HEK293 (cell line): Measurements from ENCODE around the gene THAP12.

Experiments
- CTCF ChIA-PET: fragments of 350-600 bp; formaldehyde crosslinking; extraction: SDS; loops from one replicate; lab custom pipeline; 2021; ENCODE audit warnings: antibody characterized with exemption; lab: Yijun Ruan, JAX
- POLR2A ChIA-PET: fragments of 300-600 bp; formaldehyde crosslinking; extraction: SDS; loops from one replicate; lab custom pipeline; 2020; ENCODE audit warnings: antibody characterized with exemption, inconsistent platforms; lab: Yijun Ruan, JAX
- H3K27ac ChIP-seq: fragments of 200-500 bp; sonication (Bioruptor generic); 2 replicates; pipeline ENCODE4 v1.5.1; 2014; ENCODE audit warnings: low read depth, low read length, control low read depth, inconsistent platforms; ENCODE audit errors: extremely low read depth
- H3K36me3 ChIP-seq, 2 experiments: fragments of 200-500 bp in 1 of 2; sonication (Bioruptor generic) in 1 of 2; 1 replicate in 1 of 2; 2 replicates in 1 of 2; pipeline ENCODE4 v1.5.1; 2014 to 2017; ENCODE audit warnings: inconsistent platforms in 2 of 2, low read length in 2 of 2; ENCODE audit not compliant: control insufficient read depth in 2 of 2, insufficient read depth in 1 of 2
- H3K4me1 ChIP-seq: fragments of 200-500 bp; sonication (Bioruptor generic); 2 replicates; pipeline ENCODE4 v1.5.1; 2014; ENCODE audit warnings: mild to moderate bottlenecking, low read length, inconsistent platforms; ENCODE audit not compliant: control insufficient read depth, insufficient read depth
- H3K4me3 ChIP-seq: 2 replicates; pipeline ENCODE4 v1.5.1; 2011; ENCODE audit warnings: low read depth, mild to moderate bottlenecking, control low read depth, low read length, moderate library complexity
- H3K9me3 ChIP-seq: fragments of 200-500 bp; sonication (Bioruptor generic); 2 replicates; pipeline ENCODE4 v1.5.1; 2014; ENCODE audit warnings: low read depth, low read length, inconsistent platforms; ENCODE audit not compliant: control insufficient read depth, insufficient read depth
- GLI2 ChIP-seq: fragments of 450-650 bp; formaldehyde crosslinking; IDR thresholded peaks from 2 replicates; pipeline ENCODE4; 2017; ENCODE audit warnings: missing biosample characterization, missing genetic modification characterization, low read depth, borderline replicate concordance
- INSM2 ChIP-seq: fragments of 450-650 bp; formaldehyde crosslinking; IDR thresholded peaks from 2 replicates; pipeline ENCODE4 v1.5.1; 2016; ENCODE audit warnings: missing biosample characterization, missing genetic modification characterization
- MEIS1 ChIP-seq: sonication (generic); formaldehyde crosslinking; IDR thresholded peaks from 2 replicates; pipeline ENCODE4 v1.8.1; 2022; ENCODE audit warnings: missing genetic modification reagents, mild to moderate bottlenecking, borderline replicate concordance
- SETDB1 ChIP-seq: IDR thresholded peaks from one replicate; pipeline ENCODE4 v1.6.1; 2017; ENCODE audit warnings: mild to moderate bottlenecking, low read length, moderate library complexity, mixed read lengths; ENCODE audit not compliant: insufficient read length
- ZFP3 ChIP-seq: fragments of 450-650 bp; formaldehyde crosslinking; IDR thresholded peaks from 2 replicates; pipeline ENCODE4 v1.5.1; 2016; ENCODE audit warnings: low read depth, missing biosample characterization, missing genetic modification characterization
- ZFP69B ChIP-seq: fragments of 450-650 bp; formaldehyde crosslinking; IDR thresholded peaks from 2 replicates; pipeline ENCODE4 v1.5.1; 2016; ENCODE audit warnings: missing biosample characterization, missing genetic modification characterization
- ZNF10 ChIP-seq: fragments of 450-650 bp; formaldehyde crosslinking; IDR thresholded peaks from 2 replicates; pipeline ENCODE4 v1.5.1; 2017; ENCODE audit warnings: missing biosample characterization, missing genetic modification characterization
- ZNF16 ChIP-seq: fragments of 450-650 bp; formaldehyde crosslinking; IDR thresholded peaks from 2 replicates; pipeline ENCODE4 v1.5.1; 2016; ENCODE audit warnings: low read depth, missing biosample characterization, missing genetic modification characterization
- ZNF211 ChIP-seq: fragments of 450-650 bp; formaldehyde crosslinking; IDR thresholded peaks from 2 replicates; pipeline ENCODE4 v1.5.1; 2016; ENCODE audit warnings: low read depth, missing biosample characterization, missing genetic modification characterization
- ZNF350 ChIP-seq: fragments of 450-650 bp; formaldehyde crosslinking; IDR thresholded peaks from 2 replicates; pipeline ENCODE4 v1.5.0; 2017; ENCODE audit warnings: missing biosample characterization, mild to moderate bottlenecking, missing genetic modification characterization
- ZNF362 ChIP-seq: fragments of 450-650 bp; formaldehyde crosslinking; IDR thresholded peaks from 2 replicates; pipeline ENCODE4 v1.5.1; 2016; ENCODE audit warnings: missing biosample characterization, missing genetic modification characterization
- ZNF394 ChIP-seq: fragments of 450-650 bp; formaldehyde crosslinking; IDR thresholded peaks from 2 replicates; pipeline ENCODE4 v1.5.1; 2016; ENCODE audit warnings: missing biosample characterization, missing genetic modification characterization, mild to moderate bottlenecking, moderate library complexity, borderline replicate concordance
- ZNF404 ChIP-seq: fragments of 450-650 bp; formaldehyde crosslinking; IDR thresholded peaks from 2 replicates; pipeline ENCODE4 v1.5.1; 2017; ENCODE audit warnings: missing biosample characterization, missing genetic modification characterization
- ZNF521 ChIP-seq: fragments of 450-650 bp; formaldehyde crosslinking; IDR thresholded peaks from 2 replicates; pipeline ENCODE4 v1.5.1; 2017; ENCODE audit warnings: missing biosample characterization, mild to moderate bottlenecking, missing genetic modification characterization
- ZNF530 ChIP-seq: fragments of 450-650 bp; formaldehyde crosslinking; IDR thresholded peaks from 2 replicates; pipeline ENCODE4 v1.5.1; 2016; ENCODE audit warnings: low read depth, missing biosample characterization, missing genetic modification characterization
- ZNF639 ChIP-seq: fragments of 450-650 bp; formaldehyde crosslinking; IDR thresholded peaks from 2 replicates; pipeline ENCODE4 v1.5.1; 2016; ENCODE audit warnings: missing biosample characterization, missing genetic modification characterization
- ZNF670 ChIP-seq: fragments of 450-650 bp; formaldehyde crosslinking; IDR thresholded peaks from 2 replicates; pipeline ENCODE4 v1.5.1; 2016; ENCODE audit warnings: missing biosample characterization, missing genetic modification characterization, low read depth
- ZNF76 ChIP-seq: fragments of 450-650 bp; formaldehyde crosslinking; IDR thresholded peaks from 2 replicates; pipeline ENCODE4; 2016; ENCODE audit warnings: low read depth, missing biosample characterization, missing genetic modification characterization, borderline replicate concordance
- TF ChIP-seq, protein P1 (sequence below): fragments of 450-650 bp; formaldehyde crosslinking; IDR thresholded peaks from 2 replicates; pipeline ENCODE4 v1.5.1; 2016; ENCODE audit warnings: missing biosample characterization, missing genetic modification characterization, low read depth
- TF ChIP-seq, protein P2 (sequence below): fragments of 450-650 bp; formaldehyde crosslinking; IDR thresholded peaks from 2 replicates; pipeline ENCODE4 v1.5.1; 2016; ENCODE audit warnings: missing biosample characterization, missing genetic modification characterization, borderline replicate concordance

The THAP12 gene

DNA sequence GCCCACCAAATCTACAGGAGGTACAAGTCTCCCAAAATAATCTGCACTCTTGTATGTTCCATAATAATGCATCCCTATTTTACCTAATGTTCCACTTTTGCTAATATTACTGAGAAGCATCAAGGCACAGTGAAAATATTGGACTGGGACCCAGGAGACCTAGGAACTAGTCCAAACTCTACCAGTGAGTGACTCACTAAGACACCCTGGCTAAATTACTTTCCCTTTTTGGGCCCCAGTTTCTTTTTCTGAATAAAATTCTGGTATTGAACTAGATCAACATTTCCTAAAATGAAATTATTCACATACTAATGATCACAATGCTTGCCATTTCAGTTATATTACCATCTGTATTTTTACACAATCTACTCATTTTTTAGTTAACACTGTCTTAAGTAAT is 19.6 kb downstream of the THAP12 start (continued):
- TF ChIP-seq ZNF404 (tag by site-specific recombination) = no peak
- TF ChIP-seq, protein P1, sequence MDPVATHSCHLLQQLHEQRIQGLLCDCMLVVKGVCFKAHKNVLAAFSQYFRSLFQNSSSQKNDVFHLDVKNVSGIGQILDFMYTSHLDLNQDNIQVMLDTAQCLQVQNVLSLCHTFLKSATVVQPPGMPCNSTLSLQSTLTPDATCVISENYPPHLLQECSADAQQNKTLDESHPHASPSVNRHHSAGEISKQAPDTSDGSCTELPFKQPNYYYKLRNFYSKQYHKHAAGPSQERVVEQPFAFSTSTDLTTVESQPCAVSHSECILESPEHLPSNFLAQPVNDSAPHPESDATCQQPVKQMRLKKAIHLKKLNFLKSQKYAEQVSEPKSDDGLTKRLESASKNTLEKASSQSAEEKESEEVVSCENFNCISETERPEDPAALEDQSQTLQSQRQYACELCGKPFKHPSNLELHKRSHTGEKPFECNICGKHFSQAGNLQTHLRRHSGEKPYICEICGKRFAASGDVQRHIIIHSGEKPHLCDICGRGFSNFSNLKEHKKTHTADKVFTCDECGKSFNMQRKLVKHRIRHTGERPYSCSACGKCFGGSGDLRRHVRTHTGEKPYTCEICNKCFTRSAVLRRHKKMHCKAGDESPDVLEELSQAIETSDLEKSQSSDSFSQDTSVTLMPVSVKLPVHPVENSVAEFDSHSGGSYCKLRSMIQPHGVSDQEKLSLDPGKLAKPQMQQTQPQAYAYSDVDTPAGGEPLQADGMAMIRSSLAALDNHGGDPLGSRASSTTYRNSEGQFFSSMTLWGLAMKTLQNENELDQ (tag by site-specific recombination) = no peak
- TF ChIP-seq ZNF639 (tag by site-specific recombination) = no peak
- TF ChIP-seq ZNF350 = no peak
- no peak for TF ChIP-seq ZNF530 (tag by site-specific recombination)
- TF ChIP-seq, all 188 proteins: peak for 0

DNA sequence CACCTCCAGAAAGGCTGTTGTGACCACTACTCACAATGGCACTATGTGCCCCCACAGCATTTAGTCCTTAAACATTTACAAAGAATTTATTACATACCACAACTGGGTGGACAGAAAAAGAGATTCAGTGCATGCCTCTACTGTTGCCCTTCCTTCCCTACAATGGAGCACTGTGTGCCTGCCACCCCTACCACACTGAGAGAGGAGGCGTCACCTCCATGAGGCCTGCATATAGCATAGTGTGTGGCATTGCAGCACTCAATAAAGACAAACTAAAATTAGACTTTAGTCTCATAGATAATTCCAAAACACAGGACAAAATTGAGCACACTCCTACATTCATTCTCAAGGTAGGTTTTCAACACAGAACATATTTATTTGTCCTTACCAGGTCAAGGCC is 25.8 kb downstream of the THAP12 start:
- CTCF ChIA-PET = interaction anchor here (0.7 kb wide), 1 partner anchor 1105 kb away, joined by 3 read pairs; no protein-coding TSS in a partner anchor
- H3K27ac ChIP-seq = no peak overlapping the region
- TF ChIP-seq SETDB1 (no peak), ZNF670 (no peak), INSM2 (tag by site-specific recombination) (no peak), ZNF362 (tag by site-specific recombination) (no peak), ZNF521 (tag by site-specific recombination) (no peak), ZFP69B (tag by site-specific recombination) (no peak), ZNF16 (tag by site-specific recombination) (no peak), MEIS1 (CRISPR knock-in tag) (no peak), ZNF10 (no peak), ZFP3 (tag by site-specific recombination) (no peak)
- H3K4me3 ChIP-seq = no peak overlapping the region
- no peaks in the 10 kb centered on the region for H3K9me3 ChIP-seq
- peaks cover 0 to 54% of the 10 kb centered on the region in 2 experiments for H3K36me3 ChIP-seq
- no peaks in the 10 kb centered on the region for H3K4me1 ChIP-seq
- POLR2A ChIA-PET = no interaction called here

GRCh38 chr11:76348348-76348747 is 32.6 kb downstream of the THAP12 start:
- CTCF ChIA-PET = interaction anchor here (1.6 kb wide), 1 partner anchor 141 kb away, joined by 4 read pairs; no protein-coding TSS in a partner anchor
- no peak overlapping the region for H3K4me3 ChIP-seq
- POLR2A ChIA-PET = no interaction called here
- peaks cover 4% of the 10 kb centered on the region; the same call in 1 of the 2 replicates for H3K4me1 ChIP-seq
- H3K27ac ChIP-seq = no peak overlapping the region
- H3K9me3 ChIP-seq = no peaks in the 10 kb centered on the region
- H3K36me3 ChIP-seq = peaks cover 0 to 22% of the 10 kb centered on the region in 2 experiments; a peak in 2 of 3 replicates
- TF ChIP-seq ZNF76 (tag by site-specific recombination) (no peak), MEIS1 (CRISPR knock-in tag) (no peak), ZNF394 (no peak), GLI2 (tag by site-specific recombination) (no peak), ZNF211 (tag by site-specific recombination) (no peak)
- TF ChIP-seq, protein P2, sequence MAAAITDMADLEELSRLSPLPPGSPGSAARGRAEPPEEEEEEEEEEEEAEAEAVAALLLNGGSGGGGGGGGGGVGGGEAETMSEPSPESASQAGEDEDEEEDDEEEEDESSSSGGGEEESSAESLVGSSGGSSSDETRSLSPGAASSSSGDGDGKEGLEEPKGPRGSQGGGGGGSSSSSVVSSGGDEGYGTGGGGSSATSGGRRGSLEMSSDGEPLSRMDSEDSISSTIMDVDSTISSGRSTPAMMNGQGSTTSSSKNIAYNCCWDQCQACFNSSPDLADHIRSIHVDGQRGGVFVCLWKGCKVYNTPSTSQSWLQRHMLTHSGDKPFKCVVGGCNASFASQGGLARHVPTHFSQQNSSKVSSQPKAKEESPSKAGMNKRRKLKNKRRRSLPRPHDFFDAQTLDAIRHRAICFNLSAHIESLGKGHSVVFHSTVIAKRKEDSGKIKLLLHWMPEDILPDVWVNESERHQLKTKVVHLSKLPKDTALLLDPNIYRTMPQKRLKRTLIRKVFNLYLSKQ = no peak
